ENCODE data around the gene SYF2. TPM values are rescaled to one million over a fixed set of nuclear protein-coding genes. Genes with fewer than 3 reads are reported as not detected.

The SYF2 gene
- polyA plus RNA-seq, 2 of the 4 experiments (the other 2 are of a cell fraction) = 38.6 to 39.7 TPM

- TF ChIP-seq HOXB13 (CRISPR knock-in tag; IDR thresholded peaks at IDR 0.05; ENCODE audit: low read depth) (no peak), USF2 (IDR thresholded peaks at IDR 0.05) (no peak), HDAC2 (IDR thresholded peaks at IDR 0.05) (no peak), ZNF302 (CRISPR knock-in tag; IDR thresholded peaks at IDR 0.05) (no peak), RCOR1 (IDR thresholded peaks at IDR 0.05; ENCODE audit: low read depth, low read length) (no peak)
Observed at GRCh38 chr1:25180996-25181395, 51.3 kb downstream of the SYF2 start (continued).

- no peak for ATAC-seq
- no peak for TF ChIP-seq RARB (CRISPR knock-in tag; IDR thresholded peaks at IDR 0.05)
- no peak for TF ChIP-seq BCL3 (IDR thresholded peaks at IDR 0.05)
- TF ChIP-seq ATOH8 (CRISPR knock-in tag; IDR thresholded peaks at IDR 0.05; ENCODE audit: low read depth) = no peak
- TF ChIP-seq NPAS2 (CRISPR knock-in tag; IDR thresholded peaks at IDR 0.05; ENCODE audit: borderline replicate concordance) = no peak
- TF ChIP-seq KDM5A (IDR thresholded peaks at IDR 0.05) = no peak
- TF ChIP-seq RAD21 (conservative IDR thresholded peaks at IDR 0.05 in 1 of 2, IDR thresholded peaks at IDR 0.05 in 1 of 2) = no peak
- WGBS (ENCODE audit: missing lambda C conversion rate) = 64% methylated on average over 3 of the region's 7 CpGs
- FAIRE-seq = no peak
- DNase-seq (ENCODE audit: low read depth in 1 of 2, low spot score in 1 of 2) = no peak
- CTCF ChIA-PET = interaction anchor here (0.9 to 2.6 kb wide), 3 partner anchors 9 to 26 kb away, joined by 3 to 12 read pairs (median 3); no protein-coding TSS in a partner anchor
- H3K4me2 ChIP-seq = no peak overlapping the region
- H3K4me3 ChIP-seq = no peak overlapping the region
- no peaks in the 10 kb centered on the region for H3K4me1 ChIP-seq
- POLR2A ChIA-PET = no interaction called here
- H3K9me3 ChIP-seq = no peaks in the 10 kb centered on the region
- no peak overlapping the region for H3K27ac ChIP-seq
Observed at GRCh38 chr1:25178917-25179561, 53.3 kb downstream of the SYF2 start.

- no peaks in the 10 kb centered on the region for H3K4me1 ChIP-seq
- FAIRE-seq (no peak), ATAC-seq (no peak), DNase-seq (ENCODE audit: low read depth in 1 of 2, low spot score in 1 of 2) (no peak)
- ChIA-PET POLR2A (no interaction called here), CTCF (no interaction called here)
- H3K27ac ChIP-seq = no peak overlapping the region
- H3K4me3 ChIP-seq = no peak overlapping the region
- 77% methylated on average over 10 of the region's 13 CpGs for WGBS (ENCODE audit: missing lambda C conversion rate)
- H3K9me3 ChIP-seq = no peaks in the 10 kb centered on the region
- no peak for TF ChIP-seq NPAS2 (CRISPR knock-in tag; IDR thresholded peaks at IDR 0.05; ENCODE audit: borderline replicate concordance)
- no peak for TF ChIP-seq ZNF302 (CRISPR knock-in tag; IDR thresholded peaks at IDR 0.05)
- no peak for TF ChIP-seq HMGXB4 (CRISPR knock-in tag; IDR thresholded peaks at IDR 0.05; ENCODE audit: borderline replicate concordance)
- TF ChIP-seq GATA3 (IDR thresholded peaks at IDR 0.05; ENCODE audit: borderline replicate concordance) = no peak
- TF ChIP-seq CTCF (IDR thresholded peaks at IDR 0.05) = no peak
- no peak for TF ChIP-seq MAX (IDR thresholded peaks at IDR 0.05)
- no peak for TF ChIP-seq RAD21 (conservative IDR thresholded peaks at IDR 0.05 in 1 of 2, IDR thresholded peaks at IDR 0.05 in 1 of 2)
- no peak for TF ChIP-seq HOXB13 (CRISPR knock-in tag; IDR thresholded peaks at IDR 0.05; ENCODE audit: low read depth)
- H3K4me2 ChIP-seq = no peak overlapping the region
Observed at GRCh38 chr1:25174730-25175612, 57.3 kb downstream of the SYF2 start.

All from A549 (cell line).